ENCODE results near the gene CXorf58.
A peak's percentile ranks its signal among the peaks of the same experiment; 100 is the strongest.

Gene CXorf58

DNA sequence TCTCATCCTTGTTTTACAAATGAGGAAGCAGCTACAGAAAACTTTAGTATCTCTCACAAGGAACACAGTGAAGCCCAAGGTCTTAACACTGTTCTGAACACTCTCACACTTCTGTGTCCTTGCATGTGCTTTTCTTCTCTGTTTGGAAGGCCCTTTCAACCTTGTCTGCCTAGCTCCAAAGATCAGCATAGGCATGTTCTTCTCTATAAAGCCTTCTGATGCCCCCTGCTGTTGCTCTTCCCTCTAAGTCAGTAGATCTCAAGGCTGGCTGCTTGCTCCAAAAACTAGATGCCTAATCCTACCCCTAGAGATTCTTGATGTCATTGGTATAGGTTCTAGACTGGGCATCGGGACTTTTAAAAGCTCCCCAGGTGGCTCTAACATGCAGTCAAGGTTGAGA is 6.0 kb upstream of the CXorf58 start:
- DNase-seq, result peak in 1 of 2 donors; percentile 79

GRCh38 chrX:23902419-23902818 is 5.4 kb upstream of the CXorf58 start:
- DNase-seq, result peak in 1 of 2 donors; percentile 18

GRCh38 chrX:23904096-23904495 is 3.7 kb upstream of the CXorf58 start:
- DNase-seq, result no peak

DNA sequence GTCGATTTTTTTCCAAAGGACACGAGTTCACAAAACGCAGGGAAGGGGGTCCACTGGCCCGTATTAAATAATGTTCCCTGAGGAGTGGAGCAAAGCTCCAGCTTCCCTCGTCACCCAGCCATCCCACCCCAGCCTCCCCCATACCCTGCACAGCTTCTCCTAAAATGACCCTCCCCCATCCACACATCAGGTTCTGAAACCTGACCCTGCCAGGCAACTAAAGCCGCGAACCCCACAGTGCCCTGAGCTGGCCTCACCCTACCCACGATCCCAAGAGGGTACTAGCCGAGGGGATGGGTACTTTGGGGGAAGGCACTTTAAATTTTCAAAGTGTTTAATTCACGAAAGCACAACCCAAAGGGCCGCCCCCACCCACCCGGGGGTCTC is 702 bp upstream of the CXorf58 start:
- DNase-seq, result no peak

DNA sequence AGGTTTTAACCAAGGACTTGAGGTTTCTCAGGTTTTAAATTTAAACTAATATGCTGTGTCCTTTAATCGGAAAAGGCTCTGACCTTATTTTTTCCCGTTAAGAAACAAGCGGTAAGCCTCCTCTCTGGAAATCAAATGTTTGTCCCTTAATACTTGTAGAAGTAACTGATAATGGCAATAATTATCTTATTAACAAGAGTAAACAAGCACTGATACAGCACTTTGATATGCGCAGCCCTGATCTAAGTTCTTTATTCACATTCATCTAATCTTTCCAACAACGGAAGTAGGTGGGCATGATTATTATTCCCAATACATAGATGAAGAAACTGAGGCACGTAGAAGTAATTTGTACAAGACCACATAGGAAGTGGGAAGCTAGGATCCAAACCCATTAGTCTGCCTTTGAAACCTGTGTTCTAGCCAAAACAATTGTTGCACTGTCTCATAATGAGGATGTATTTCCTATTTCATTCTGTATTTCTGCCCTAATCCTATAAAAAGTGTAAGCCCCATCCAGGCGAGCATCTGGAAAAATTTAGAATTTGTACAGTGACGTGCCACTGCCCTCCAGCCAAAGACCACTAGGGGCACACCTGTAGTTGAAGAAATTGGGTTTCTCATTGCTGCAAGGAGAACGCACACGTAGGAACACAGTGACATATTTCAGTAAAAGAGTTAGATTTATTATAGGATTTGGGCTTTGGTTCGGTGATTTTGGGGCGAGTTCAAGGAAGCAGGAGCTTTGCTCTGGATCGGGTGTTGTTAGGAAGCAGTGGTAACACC is 606 bp downstream of the CXorf58 start:
- no peak for DNase-seq

GRCh38 chrX:23911126-23911835 is 3.5 kb downstream of the CXorf58 start:
- DNase-seq, result no peak

GRCh38 chrX:23919148-23919547 is 11.3 kb downstream of the CXorf58 start:
- DNase-seq, result no peak

GRCh38 chrX:23919706-23920320 is 12.0 kb downstream of the CXorf58 start:
- DNase-seq, result no peak

DNA sequence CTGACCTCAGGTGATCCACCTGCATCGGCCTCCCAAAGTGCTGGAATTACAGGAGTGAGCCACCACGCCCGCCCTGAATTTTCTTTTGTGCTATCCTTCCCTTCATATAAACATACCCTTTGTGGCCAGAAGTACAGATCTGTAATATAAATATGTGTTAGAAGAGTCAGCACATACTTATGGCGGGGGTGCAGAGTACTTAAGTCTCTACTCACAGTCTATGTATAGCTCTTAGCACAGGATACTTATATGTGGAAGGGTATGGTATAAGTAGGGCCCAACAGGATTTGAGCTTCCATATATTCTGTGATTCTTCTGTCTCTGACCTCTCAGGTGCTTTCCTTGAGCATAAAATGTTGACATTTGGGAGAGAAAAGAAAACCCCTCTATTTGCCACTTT is 18.2 kb downstream of the CXorf58 start:
- DNase-seq, result no peak

DNA sequence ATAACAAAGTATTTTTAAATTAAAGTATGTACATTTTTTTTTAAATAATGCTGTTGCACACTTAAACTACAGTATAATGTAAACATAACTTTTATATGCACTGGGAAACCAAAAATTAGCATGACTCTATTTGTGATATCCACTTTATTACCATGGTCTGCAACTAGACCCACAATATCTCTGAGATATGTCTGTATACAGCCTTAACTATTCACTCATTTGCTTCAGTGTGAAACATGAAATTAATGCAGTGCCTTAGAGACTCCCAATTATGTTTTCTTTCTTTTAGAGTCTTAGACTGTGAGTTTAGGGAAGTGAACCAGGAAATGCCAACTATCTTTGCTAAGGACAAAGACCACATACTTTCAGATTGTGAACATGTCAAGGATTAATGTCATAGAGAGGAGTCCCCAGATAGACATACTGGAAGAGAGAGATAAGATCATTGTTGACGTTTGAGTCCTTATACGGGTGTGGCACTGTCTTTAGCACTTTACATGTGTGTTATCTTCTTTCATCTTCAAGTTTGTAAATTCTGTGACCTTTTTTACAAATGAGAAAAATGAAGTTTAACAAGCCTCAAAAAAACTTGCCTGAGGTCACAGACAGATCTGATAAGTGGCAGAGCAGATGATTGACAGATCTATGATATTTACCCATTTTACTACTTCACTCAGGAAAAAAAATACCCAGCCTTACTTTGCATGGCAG is 23.2 kb downstream of the CXorf58 start:
- peak in 1 of 2 donors; percentile 62 for DNase-seq

DNA sequence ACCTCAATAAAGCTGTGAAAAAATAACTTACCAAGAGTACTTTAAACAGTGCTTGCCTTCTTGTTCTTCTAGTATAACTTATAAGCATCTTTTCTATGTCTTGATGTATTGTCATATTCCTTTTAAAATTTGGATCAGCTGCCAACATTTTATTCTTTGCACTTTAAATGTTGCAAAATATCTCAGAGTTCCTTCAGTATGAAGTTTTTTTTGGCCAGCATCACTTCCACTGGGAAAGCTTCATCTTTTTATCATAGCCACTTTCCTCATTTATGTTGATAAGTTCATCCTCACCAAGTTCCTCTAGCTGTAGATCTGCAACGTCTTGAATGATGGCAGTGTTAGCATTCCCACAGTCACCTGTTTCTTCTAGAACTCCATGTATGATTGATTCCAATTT is 24.2 kb downstream of the CXorf58 start:
- no peak for DNase-seq

- DNase-seq, result no peak
Measured at GRCh38 chrX:23935106-23935505, 27.3 kb downstream of the CXorf58 start.

DNA sequence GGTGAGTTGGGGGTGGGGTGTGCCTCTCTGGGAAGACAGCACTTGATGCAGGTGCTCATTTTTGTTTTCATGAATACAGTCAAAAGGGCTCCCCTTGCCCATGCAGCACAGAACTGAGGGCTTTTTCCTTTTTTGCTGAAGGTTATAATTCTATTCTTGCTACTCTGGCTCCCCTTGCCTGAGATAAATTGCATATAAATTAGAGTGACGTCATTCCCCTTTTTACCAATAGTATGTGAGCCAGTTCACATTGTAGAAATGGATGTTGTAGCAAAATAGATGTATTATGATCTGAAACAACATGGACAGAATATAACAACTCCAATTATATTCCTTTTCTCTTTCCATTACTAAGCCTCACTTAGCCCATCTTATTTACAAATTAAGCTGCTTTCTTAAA is 28.4 kb downstream of the CXorf58 start:
- DNase-seq, result no peak

DNA sequence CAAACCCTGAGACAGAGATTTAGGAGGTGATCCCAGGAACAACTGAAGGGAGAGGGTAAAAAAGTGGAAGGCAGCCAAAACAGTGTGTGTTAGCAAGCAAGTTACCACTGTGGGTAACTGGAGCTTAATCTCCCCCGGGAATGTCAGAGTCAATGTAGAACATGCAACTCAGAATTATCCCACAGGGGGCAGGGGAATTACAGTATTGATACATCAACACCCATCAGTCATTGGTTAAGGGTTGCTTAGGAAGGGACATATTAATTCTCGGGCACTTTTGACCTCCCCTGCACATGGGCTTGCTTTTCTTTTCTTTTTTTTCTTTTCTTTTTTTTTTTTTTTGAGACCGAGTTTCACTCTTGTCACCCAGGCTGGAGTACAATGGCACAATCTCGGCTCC is 29.3 kb downstream of the CXorf58 start:
- DNase-seq, result no peak

DNA sequence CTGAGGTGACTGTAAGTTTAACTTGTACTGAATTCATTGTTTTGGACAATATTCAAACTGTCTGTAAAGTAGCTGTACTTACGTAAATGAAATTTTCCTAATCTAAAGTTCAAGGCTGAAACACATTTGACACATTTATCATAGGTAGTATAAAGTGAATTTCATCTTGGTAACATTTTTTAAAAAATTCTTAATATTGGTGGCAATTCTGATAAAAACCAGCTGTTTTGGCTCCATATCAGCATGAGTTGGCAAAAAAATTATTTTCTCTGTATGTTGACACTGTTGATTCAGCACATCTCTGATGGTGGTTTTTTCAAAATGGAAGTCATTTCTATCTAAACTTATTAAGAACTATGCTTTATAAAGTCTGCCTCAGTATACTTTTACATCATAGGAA is 30.9 kb downstream of the CXorf58 start:
- no peak for DNase-seq

DNA sequence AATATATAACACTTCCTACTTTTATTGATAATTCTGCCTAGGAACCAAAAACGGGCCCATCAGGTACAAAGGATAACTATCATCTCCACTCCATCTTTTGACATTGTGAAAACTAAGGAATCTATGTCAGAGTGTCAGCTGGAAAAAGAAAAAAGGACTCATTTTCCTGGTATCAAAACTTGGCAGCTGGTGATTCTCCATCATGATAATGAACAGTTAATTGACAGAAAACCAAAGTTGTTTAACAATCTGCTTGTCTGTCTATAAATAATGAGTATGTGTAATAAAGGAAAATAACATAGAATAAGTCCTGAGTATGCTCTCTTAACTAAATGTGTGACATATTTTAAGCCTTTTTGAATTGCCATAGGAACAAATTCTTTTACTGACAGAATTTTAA is 31.4 kb downstream of the CXorf58 start:
- no peak for DNase-seq

DNA sequence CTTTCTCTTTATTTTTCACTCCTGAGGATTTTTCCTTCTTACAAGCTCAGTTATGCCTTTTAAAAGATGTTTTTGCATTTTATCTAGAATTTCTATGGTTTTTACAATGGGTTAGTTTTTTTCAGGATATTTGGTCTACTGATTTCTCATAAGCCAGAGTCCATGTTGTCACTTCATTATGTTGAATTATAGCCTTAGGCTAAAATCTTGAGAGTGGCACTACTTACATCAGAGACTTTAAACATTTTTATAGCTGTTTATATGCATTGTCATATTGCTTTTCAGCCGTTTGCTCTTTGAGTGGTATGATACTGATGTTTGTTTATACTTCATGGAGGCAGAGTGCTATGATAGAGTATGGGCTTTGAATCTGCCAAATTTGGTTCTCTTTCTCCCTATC is 36.4 kb downstream of the CXorf58 start:
- no peak for DNase-seq

DNA sequence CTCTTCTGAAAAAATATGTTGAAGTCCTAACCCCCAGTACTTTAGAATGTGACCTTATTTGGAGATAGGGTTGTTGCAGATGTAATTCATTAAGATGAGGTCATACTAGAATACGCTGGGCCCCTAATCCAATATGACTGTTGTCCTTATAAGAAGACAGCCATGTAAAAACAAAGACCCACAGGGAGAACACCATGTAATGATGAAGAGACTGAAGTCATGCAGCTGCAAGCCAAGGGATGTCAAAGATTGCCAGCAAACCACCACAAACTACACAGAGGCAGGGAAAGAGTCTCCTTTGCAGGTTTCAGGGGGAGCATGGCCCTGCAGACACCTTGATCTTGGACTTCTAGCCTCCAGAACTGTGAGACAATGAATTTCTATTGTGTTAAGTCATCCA is 37.4 kb downstream of the CXorf58 start:
- no peak for DNase-seq

DNA sequence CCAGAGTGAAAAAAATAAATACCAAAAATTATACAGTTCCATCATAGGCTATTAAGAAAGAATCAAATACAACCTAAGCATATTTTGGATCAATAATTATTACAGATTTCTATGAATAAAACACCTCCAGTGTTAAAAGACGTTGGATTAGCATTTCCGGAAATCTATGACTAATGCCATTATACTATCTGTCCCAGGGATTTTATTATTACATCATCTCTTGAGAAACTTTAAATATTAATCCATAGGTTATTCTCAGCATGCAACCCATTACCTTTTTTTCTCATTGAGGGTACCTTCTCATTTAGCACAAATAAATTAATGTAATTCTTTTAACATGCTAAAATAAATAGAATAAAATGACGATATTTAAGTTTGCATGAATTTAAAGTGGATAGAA is 44.6 kb downstream of the CXorf58 start:
- no peak for DNase-seq

DNA sequence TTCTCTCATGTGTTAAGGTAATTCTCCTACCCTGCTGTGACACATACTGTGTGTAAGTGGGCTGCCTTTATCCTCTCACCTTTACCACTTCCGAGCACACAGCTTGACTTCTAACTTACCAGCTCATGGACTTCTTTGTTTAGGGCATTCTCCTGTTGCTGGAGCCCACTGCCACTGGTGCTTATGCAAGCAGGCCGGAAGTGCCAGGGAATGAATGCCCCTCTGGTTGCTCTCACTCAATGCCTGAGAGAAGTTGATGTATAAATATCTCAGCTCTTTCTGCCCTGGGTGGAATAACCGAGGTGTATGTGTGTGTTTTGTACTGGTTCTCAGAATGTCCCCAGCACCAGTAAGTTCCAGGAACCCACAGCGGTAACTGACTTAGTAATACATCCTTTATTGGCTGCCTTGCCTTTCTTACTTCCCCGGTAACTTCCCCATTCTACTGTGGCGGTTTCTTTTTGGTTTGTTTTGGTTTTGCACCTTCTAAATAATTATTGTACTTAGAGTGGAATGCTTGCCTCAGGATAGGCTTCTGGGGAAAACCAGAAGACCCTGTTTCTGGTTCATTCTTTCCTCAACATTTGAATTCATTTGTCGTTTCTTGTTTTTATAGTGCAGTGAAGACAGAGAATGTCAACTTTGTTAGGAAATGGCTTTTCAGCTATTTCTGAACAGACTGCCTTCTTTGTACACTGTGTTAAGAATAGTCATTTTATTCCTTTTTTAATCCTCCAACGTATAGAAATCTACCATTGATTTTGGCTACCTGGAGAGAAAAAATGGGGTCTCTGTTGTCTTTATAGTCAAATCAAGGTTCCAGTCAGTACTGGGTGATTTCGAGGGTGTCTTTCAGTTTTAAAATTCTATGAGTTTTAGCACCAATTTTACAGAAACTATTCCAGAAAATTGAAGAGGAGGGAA is 45.4 kb downstream of the CXorf58 start:
- peak; percentile 0 to 54 for DNase-seq

GRCh38 chrX:23953908-23954269 is 46.1 kb downstream of the CXorf58 start:
- no peak for DNase-seq

GRCh38 chrX:23954396-23954795 is 46.6 kb downstream of the CXorf58 start:
- DNase-seq, result no peak
